ENCODE data around the gene CCSER1.

CCSER1 gene

GRCh38 chr4:90979556-90979955, 852.4 kb downstream of the CCSER1 start:
- DNase-seq = no peak

GRCh38 chr4:90982813-90983212, 855.6 kb downstream of the CCSER1 start:
- no peak for DNase-seq

- DNase-seq = no peak
Measured at GRCh38 chr4:90990284-90990683, 863.1 kb downstream of the CCSER1 start.

- no peak for DNase-seq
Measured at GRCh38 chr4:90992213-90992612, 865.0 kb downstream of the CCSER1 start.

GRCh38 chr4:90994851-90995574, 867.8 kb downstream of the CCSER1 start:
- DNase-seq = no peak

GRCh38 chr4:90995996-90996395, 868.8 kb downstream of the CCSER1 start:
- DNase-seq = no peak

- no peak for DNase-seq
Measured at GRCh38 chr4:90996813-90997212, 869.6 kb downstream of the CCSER1 start.

- no peak for DNase-seq
Measured at GRCh38 chr4:91015861-91016260, 888.7 kb downstream of the CCSER1 start.

GRCh38 chr4:91019513-91019912, 892.3 kb downstream of the CCSER1 start:
- DNase-seq = no peak

- no peak for DNase-seq
Measured at GRCh38 chr4:91025241-91026148, 898.3 kb downstream of the CCSER1 start.

- DNase-seq = no peak
Measured at GRCh38 chr4:91028228-91028627, 901.0 kb downstream of the CCSER1 start.

- no peak for DNase-seq
Measured at GRCh38 chr4:91031761-91032160, 904.6 kb downstream of the CCSER1 start.

GRCh38 chr4:91032725-91033445, 905.7 kb downstream of the CCSER1 start:
- DNase-seq = no peak

GRCh38 chr4:91035276-91035675, 908.1 kb downstream of the CCSER1 start:
- DNase-seq = no peak

- DNase-seq = no peak
Measured at GRCh38 chr4:91037951-91038350, 910.8 kb downstream of the CCSER1 start.

GRCh38 chr4:91057871-91058270, 930.7 kb downstream of the CCSER1 start:
- DNase-seq = no peak

GRCh38 chr4:91058345-91058744, 931.2 kb downstream of the CCSER1 start:
- DNase-seq = no peak

- DNase-seq = peak; percentile 67
Measured at GRCh38 chr4:91064157-91064853, 937.1 kb downstream of the CCSER1 start.

- no peak for DNase-seq
Measured at GRCh38 chr4:91065117-91065516, 937.9 kb downstream of the CCSER1 start.

GRCh38 chr4:91070736-91071135, 943.5 kb downstream of the CCSER1 start:
- DNase-seq = no peak

- no peak for DNase-seq
Measured at GRCh38 chr4:91076147-91076546, 949.0 kb downstream of the CCSER1 start.

- no peak for DNase-seq
Measured at GRCh38 chr4:91085961-91086360, 958.8 kb downstream of the CCSER1 start.

- no peak for DNase-seq
Measured at GRCh38 chr4:91087743-91088142, 960.5 kb downstream of the CCSER1 start.
